Suprapubic skin (tissue), 4 donors: ENCODE measurements around the gene MRPL9.

Experiments
- POLR2A ChIP-seq, 2 donors: fragments of 450-650 bp; IDR thresholded peaks; one replicate each; pipeline ENCODE4 v1.6.1; 2017; ENCODE audit warnings: antibody characterized with exemption in 2 of 2, mild to moderate bottlenecking in 2 of 2, moderate library complexity in 2 of 2
- POLR2AphosphoS5 ChIP-seq, 3 donors: sonication (generic); formaldehyde crosslinking; IDR thresholded peaks; one replicate each; pipeline ENCODE4 v1.6.1; 2017; ENCODE audit warnings: antibody characterized with exemption in 3 of 3
- TF ChIP-seq, protein P1 (sequence below), 2 donors: fragments of 200-600 bp in 1 of 2; fragments of 450-650 bp in 1 of 2; sonication (generic) in 1 of 2; IDR thresholded peaks; one replicate each; pipeline ENCODE4 v1.5.1; 2016 to 2019; ENCODE audit warnings: antibody characterized with exemption in 2 of 2, mild to moderate bottlenecking in 1 of 2, moderate library complexity in 1 of 2

DNA sequence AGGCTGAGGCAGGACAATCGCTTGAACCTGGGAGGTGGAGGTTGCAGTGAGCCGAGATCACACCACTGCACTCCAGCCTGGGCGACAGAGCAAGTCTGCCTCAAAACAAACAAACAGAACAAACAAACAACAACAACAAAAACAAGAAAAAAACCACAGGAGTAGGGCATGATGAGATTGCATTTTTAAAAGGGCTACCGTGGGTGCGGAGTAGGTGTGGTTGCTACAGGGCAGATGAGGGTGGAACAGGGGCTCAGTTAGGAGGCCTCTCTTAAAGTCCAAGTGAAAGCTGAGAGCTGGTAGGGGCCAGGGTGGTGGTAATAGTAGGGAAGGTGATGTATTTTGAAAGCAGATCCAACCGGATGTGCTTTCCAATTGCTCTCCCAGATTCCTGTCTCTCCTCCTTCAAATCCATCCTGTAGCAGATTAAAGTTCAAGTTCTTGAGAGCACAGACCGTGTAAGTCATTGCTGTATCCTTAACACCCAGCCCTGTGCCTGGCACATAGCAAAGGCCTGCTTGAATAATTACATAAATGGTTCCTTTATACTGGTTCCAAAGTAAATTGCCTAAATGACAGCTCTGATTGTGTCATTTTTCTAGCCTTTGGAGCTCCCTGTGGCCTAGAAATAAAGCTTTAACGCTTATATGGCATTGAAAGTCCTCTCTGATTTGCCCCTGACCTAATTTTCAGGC is 46.1 kb upstream of the MRPL9 start:
- TF ChIP-seq POLR2AphosphoS5 (IDR thresholded peaks at IDR 0.05) (no peak), POLR2A (IDR thresholded peaks at IDR 0.05) (no peak)
- TF ChIP-seq, protein P1, sequence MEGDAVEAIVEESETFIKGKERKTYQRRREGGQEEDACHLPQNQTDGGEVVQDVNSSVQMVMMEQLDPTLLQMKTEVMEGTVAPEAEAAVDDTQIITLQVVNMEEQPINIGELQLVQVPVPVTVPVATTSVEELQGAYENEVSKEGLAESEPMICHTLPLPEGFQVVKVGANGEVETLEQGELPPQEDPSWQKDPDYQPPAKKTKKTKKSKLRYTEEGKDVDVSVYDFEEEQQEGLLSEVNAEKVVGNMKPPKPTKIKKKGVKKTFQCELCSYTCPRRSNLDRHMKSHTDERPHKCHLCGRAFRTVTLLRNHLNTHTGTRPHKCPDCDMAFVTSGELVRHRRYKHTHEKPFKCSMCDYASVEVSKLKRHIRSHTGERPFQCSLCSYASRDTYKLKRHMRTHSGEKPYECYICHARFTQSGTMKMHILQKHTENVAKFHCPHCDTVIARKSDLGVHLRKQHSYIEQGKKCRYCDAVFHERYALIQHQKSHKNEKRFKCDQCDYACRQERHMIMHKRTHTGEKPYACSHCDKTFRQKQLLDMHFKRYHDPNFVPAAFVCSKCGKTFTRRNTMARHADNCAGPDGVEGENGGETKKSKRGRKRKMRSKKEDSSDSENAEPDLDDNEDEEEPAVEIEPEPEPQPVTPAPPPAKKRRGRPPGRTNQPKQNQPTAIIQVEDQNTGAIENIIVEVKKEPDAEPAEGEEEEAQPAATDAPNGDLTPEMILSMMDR (IDR thresholded peaks at IDR 0.05): no peak
